ENCODE results near the gene MARCHF7.
A peak's percentile ranks its signal among the peaks of the same experiment; 100 is the strongest.
"Not testable (repeated sequence)": the region's sequence is repeated elsewhere in the genome, so short reads cannot be mapped to it uniquely, and the experiment has no call there.

Gene MARCHF7, protein sequence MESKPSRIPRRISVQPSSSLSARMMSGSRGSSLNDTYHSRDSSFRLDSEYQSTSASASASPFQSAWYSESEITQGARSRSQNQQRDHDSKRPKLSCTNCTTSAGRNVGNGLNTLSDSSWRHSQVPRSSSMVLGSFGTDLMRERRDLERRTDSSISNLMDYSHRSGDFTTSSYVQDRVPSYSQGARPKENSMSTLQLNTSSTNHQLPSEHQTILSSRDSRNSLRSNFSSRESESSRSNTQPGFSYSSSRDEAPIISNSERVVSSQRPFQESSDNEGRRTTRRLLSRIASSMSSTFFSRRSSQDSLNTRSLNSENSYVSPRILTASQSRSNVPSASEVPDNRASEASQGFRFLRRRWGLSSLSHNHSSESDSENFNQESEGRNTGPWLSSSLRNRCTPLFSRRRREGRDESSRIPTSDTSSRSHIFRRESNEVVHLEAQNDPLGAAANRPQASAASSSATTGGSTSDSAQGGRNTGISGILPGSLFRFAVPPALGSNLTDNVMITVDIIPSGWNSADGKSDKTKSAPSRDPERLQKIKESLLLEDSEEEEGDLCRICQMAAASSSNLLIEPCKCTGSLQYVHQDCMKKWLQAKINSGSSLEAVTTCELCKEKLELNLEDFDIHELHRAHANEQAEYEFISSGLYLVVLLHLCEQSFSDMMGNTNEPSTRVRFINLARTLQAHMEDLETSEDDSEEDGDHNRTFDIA

DNA sequence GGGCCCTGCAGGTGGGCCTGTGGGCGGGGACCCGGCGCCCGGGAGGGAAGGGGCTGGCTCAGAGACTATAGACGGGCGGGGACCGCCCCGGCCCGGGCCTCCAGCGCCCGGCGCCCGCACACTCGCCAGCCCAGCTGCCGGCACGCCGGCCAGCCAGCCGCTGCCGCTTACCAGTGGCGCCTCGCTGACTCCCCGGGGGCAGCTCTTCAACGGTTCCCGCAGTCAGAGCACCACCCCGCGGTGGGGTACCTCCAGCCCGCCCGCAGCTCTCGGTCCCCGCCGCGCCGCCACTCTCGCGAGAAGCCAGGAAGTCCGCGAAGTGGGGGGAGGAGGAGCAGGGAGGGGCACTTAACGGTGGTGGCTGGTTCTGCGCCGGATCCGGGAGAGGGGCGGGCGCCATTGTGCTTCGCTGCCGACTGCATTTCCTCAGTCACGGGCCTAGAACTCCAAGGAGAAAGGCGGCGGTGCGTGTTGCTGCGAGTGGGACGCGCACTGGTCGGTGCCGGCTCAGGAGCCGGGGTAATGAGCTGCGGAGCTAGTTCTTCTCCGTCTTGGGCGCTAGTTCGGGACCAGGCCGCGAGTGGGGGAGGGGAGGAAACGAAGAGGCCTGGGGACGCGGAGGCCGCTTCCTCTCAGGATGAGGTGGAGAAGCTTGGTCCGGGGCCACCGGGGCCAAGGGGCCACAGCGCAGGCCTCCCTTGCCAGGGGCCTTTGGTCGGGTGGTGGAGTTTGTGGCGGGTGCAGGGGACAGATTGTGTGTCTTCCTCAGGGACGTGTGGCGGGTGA is at the start of gene MARCHF7:
Gene MARCHF7, plus strand, starts transcription at position 364 of the 786 bp plus-strand sequence. CDS start 16,517 bp downstream, outside the sequence.
- DNase-seq (ENCODE audit: low read depth in 2 of 2), result peak; percentile 93

DNA sequence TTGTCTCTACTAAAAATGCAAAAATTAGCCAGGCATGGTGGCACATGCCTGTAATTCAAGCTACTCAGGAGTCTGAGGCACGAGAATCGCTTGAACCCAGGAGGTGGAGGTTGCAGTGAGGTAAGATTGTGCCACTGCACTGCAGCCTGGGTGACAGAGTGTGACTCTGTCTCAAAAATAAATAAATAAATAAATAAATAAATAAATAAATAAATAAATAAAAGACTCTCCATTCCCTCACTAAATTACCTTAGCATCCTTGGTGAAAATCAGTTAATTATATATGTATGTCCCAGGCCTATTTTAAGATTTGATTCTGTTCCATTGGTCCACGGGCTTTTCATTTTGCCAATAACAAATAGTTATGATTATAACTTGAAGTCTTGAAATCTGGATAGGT is 44.9 kb upstream of the MARCHF7 start:
- DNase-seq (ENCODE audit: low read depth in 2 of 2), result not testable (repeated sequence)

DNA sequence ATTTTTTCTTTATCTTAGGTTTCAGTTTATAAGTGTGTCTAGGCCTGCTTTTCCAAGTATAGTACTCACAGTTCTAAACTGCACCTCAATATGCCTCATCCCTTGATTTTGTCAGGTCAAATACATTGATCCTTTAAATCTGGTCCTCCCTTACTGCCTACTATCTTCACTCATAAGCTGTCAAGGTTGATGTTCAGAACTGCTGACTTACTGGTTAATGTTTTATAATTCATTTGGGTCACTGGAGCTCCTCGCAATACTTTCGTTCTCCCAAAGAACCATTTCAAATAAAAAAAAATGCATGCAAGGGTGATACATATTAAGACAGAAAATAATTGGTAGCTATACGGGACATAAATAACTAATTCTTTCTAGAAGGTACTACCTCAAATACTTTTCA is 41.3 kb upstream of the MARCHF7 start:
- DNase-seq (ENCODE audit: low read depth in 2 of 2), result no peak

DNA sequence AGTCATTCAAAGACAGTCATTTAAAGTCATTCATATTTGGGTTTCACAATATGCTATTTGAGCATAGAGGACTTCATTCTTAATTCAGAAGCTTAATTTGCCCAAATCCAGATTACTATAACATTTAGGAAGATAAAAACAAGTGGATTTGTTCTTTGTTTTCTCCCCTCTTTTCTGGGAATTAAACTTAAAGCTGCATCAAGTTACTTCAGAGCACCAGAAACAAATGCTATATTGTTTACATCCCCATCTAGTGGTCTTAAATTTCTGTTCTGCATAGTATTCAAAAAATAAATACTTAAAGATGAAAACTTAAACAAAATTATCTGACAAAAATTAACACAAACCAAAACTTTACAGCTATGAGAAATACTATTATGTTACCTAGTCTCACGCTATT is 34.7 kb upstream of the MARCHF7 start:
- no peak for DNase-seq (ENCODE audit: low read depth in 2 of 2)

DNA sequence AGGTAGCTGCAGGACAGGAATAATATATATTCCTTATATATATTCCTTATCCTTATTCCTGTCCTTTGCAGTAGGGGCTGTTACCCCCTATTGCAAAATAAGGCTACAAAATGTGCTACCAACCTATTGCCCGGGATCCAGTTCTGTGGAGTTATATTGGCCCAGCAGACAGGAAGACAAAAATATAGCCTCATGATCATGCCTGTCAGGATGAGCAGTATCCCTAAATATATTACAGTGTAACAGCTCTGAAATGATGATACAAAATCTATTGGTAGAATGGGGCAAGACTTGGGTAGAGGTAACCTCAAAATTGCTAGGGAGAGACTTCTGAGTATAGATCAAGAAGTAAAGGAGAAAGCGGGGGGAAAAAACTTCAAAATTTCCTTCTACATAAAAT is 31.6 kb upstream of the MARCHF7 start:
- DNase-seq (ENCODE audit: low read depth in 2 of 2), result no peak

DNA sequence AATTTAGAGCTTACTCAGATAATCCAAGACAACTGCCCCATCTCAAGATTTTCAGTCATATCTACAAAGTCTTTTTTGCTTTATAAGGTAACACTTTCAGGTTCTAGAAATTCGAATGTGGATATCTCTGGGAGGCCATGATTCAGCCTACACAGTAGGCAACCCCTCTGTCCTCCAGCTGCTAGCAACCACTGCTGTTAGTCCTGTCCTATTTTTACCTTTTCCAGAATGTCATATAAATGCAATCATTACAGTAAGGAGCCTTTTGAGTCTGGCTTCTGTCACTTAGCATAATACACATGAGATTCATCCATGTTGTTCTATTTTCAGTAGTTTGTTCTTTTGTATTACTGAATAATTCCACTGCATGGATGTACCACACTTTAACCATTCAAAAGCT is 28.5 kb upstream of the MARCHF7 start:
- no peak for DNase-seq (ENCODE audit: low read depth in 2 of 2)

DNA sequence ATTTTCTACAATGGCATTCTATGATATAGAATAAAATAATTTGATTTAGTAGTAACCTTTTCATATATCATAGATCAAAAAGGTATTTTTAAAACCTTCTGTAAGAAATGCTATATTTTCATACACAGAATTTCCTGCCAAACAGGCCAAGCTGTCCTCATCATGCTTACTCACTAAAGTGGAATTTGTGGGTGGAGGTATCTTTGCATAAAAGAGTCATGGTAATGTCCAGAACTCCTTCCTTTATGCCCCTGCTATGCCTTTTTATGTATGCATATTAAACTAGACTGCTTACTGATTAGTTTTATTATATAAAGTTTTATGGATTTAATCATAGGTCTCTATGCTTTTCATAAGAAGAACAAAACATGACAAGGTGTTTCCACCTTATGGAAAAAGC is 27.5 kb upstream of the MARCHF7 start:
- no peak for DNase-seq (ENCODE audit: low read depth in 2 of 2)

DNA sequence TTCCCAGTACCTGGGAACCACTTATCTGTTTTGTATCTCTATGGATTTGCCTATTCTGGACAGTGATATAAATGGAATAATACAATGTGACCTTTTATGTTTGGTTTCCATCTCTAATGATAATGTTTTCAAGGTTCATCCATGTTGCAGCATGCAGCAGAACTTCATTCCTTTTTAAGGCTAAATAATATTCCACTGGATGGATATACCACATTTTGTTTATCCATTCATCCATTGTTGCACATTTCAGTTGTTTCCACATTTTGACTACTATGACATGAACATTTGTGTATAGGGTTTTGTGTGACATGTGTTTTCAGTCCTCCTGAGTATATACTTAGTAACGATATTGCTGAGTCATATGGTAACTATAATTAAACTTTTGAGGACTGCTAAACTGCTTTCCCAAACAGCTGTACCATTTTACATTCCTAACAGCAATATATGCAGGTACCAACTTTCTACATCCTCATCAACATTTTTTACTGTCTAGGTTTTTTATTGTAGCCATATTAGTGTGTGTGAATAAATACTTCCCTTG is 17.7 kb upstream of the MARCHF7 start:
- DNase-seq (ENCODE audit: low read depth in 2 of 2), result no peak

DNA sequence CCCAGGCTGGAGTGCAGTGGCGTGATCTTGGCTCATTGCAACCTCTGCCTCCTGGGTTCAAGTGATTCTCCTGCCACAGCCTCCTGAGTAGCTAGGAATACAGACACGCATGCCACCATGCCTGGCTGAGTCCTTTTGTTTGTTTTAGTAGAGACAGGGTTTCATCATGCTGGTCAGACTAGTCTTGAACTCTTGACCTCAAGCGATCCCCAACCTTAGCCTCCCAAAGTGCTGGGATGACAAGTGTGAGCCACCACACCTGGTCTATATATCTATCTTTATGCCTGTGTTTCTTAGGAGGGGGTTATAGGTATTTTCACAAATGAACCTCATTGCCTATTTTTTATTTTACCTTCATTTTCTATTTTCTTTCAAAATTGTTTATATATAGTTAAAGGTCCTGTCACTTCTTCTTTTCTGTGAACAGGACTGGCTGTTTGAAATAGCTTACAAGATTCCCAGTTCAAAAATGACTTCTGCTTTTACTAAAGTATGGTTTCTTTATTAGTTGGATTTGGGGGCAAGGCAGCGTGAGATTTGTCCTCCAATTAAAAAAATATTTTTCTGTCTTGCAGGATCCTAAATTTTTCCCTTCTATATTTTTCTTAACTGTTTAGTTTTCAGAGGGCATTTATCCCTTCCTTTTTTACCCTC is 16.4 kb upstream of the MARCHF7 start:
- DNase-seq (ENCODE audit: low read depth in 2 of 2), result no peak

DNA sequence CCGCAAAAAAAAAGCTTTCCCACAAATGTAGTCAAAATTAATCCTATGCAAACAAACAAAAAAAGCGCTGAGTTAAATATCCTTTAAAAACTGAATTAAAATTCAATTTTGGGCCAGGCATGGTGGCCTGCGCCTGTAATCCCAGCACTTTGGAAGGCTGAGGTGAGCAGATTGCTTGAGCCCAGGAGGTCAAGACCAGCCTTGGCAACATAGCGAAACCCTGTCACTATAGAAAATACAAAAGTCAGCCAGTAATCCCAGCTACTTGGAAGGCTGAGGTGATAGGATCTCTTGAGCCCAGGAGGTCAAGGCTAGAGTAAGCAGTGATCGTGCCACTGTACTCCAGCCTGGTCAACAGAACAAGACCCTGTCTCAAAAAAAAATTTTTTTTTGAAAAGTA is 8.8 kb upstream of the MARCHF7 start:
- no peak for DNase-seq (ENCODE audit: low read depth in 2 of 2)

DNA sequence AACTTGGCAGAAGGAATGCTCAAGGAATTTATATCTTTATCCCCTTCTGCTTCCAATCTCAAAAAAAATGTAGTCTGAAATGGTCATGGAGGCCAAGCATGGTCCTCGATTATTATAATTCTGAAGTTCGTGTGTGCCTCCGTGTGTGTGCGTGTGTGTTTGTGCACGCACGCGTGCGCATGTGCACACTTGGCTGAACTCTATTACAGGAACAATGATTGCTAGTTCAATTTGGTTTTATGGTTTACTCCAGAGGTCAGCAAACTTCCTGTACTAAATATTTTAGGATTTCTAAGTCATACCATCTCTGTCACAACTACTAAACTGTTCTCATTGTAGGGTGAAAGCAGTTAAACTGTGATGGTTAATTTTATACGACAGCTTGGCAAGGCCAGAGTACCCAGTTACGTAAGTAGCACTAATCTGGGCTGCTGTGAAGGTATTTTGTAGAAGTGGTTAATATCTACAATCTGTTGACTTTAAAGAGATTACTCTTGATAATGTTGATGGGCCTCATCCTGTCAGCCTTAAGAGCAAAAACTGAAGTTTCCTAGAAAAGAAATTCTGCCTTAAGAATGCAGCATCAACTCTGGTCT is 5.8 kb upstream of the MARCHF7 start:
- DNase-seq (ENCODE audit: low read depth in 2 of 2), result no peak

DNA sequence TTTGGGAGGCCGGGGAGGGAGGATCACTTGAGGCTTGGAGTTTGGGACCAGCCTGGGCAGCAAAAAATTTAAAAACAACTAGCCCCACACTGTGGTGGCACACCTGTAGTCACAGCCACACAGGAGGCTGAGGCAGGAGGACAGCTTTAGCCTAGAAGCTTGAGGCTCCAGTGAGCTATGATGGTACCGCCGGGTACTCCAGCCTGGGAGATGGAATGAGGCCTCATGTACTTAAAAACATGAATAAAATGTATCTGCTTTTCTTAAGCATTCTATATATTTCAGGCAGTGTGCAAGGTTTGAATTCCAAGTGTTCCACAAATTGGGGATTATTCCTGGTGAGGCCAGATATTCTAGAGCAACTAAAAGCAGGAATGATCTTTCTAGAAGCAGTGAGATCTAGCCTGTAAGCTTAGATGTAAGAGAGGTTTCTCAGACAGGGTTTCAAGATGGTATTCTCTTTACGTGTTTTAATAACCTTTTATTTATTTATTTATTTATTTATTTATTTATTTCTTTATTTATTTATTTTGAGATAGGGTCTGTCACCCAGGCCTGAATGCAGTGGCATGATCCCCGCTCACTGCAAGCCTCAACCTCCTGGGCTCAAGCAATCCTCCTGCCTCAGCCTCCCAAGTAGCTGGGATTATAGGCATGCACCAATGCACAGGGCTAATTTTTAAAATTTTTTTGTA is 4.1 kb upstream of the MARCHF7 start:
- no peak for DNase-seq (ENCODE audit: low read depth in 2 of 2)

DNA sequence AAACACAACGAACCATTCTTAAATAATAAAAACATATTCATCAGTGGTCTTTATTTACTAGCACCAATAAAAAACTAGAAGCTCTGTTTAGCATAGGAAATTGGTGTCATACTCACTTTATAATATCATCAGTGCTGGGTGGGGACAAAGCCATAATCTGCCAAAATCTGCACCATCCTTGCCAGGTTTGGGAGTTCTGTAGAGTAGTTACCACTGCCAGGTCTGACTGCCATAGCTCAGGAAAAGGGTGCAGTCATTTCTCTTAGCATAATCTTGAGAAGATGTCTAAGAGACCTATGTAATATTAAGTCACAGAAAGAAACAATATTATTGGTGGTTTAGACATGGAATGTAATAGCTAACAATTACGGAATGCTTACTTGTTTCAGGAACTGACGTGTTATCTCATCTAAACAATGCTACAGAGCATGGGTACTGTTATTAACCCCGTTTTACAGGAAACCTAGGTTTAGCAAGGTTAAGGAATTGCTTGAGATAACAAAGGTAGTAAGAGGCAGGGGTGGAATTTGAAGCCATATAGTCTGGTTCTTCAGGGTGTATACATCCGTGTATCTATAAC is 1.6 kb upstream of the MARCHF7 start:
- no peak for DNase-seq (ENCODE audit: low read depth in 2 of 2)

DNA sequence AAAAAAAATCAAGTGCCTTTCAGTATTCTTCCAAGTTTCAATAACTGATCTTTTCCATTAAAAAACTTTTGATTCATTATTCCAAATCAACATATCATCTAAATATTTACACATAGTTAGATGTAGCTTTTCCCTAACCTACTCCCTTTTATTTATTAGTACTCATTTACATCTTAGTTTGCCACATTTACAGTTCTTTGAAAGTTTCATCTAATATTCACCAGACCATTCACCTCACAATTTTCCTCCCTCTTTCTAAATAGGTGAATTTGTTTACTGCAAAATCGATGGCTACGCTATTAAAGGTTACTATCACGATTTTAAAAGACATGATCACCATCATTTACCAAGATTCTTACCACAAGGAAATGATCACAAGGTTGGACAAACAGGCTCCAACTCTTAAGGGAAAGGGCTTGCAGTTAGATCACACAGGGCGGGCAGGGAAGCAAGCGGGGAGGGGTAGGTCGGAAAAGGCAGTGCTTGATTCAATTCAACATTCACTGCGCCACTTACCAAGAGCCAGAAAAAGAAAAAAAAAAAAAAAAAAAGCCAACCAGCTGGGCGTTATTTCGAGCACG is 654 bp upstream of the MARCHF7 start:
- no peak for DNase-seq (ENCODE audit: low read depth in 2 of 2)

DNA sequence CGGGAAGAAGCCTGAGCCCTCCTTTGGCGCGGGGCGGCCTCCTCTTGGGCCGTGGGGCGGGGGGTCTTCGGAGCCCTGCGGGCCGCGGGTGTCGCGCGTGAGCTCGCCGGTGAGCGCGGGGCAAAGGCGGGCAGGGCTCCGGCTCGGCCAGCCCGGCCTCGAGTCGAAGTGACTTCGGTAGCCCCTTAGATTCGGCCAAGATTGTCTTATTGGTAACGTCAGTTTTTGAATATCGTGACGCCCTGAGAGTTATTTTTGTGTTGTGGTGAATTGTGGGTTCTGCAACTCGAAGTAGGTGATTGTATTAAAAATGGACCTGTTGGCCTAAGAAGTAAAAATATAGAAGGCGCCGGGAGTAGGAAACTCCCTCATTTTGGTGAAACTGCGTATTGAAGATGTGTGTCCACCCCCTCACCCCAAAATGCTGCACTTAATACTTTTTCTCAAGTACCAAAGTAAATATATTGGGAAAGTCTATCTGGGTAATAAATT is 669 bp downstream of the MARCHF7 start:
- DNase-seq (ENCODE audit: low read depth in 2 of 2), result no peak

DNA sequence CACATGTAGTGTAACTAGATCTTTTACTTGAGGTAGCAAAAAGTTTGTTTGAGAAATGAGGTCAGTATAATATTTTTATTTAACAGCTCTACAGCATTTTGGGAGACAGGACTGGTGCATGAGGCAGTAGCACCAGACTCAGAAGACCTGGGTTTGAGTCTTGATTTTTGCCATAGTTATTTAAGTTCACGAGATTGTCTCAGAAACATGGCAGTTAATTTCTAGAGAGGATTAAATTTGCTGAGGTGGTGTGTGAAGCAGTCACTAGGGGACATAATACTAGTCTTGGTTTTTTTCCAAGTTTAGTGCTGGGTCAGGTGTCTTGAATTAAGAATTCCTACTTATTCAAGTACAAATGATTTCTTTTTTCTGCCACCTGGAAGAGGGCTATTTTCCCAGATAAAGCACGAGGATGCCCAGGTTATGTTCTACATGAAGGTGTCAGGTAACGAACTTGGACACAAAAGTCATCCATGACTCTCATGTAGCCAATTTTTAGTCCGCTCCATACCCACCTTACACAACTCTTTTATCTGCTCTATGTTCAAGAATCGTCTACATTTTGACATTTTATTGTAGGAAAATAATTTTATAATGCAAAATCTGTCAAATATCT is 1.4 kb downstream of the MARCHF7 start:
- no peak for DNase-seq (ENCODE audit: low read depth in 2 of 2)

DNA sequence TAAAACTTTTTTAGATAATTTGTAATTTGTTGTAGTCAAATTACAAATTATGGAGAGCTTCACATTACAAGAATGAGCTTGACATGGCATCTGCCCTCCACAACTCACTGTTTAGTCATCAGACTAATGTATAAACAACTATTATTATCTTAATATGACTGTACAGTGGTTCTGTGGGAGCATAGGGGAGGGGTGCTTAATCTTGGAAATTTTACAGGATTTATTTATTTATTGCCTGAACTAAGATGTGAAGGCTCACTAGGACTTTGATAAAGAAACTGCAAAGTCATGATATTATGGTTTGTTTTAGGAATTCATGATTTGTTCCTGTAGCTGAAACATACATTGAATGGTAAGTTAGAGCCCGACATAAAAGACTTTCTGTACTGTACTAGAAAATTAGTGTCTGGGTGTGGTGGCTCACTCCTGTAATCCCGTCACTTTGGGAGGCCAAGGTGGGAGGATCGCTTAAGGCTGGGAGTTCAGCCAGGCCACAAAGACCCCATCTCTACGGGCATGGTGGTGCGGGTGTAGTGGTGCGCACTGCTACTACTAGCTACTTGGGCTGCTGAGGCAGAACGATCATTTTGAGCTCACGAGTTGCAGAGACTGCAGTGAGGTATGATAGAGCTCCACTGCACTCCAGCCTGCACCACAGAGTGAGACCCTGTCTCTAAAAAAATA is 2.1 kb downstream of the MARCHF7 start:
- no peak for DNase-seq (ENCODE audit: low read depth in 2 of 2)

DNA sequence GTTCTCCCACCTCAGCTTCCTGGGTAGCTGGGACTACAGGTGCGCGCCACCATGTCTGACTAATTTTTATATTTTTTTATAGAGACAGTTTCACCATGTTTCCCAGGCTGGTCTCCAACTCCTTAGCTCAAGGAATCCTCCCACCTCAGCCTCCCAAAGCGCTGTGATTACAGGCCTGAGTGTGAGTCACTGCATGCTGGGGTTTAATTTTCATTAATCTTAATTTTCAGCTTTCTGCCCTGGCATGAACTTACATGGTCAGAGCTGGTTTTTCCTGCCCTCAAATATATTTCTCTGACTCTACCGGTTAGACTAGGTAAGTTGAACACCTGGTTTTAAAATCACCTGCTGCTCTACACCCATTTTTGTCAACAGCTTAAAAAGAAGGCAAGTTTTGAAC is 3.1 kb downstream of the MARCHF7 start:
- no peak for DNase-seq (ENCODE audit: low read depth in 2 of 2)

DNA sequence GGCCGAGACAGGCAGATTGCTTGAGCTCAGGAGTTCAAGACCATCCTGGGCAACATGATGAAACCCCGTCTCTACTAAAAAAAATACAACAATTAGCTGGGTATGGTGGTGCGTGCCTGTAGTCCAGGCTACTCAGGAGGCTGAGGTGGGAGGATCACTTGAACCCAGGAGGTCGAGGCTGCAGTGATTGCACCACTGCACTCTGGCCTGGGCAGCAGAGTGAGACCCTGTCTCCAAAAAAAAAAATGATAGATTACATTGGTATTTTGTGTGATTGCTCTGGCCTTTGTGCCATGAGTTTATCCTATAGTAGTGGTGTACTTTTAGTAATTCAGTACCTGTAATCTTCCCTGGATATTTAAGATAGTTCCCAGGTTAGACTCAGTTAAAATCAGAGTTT is 4.1 kb downstream of the MARCHF7 start:
- DNase-seq (ENCODE audit: low read depth in 2 of 2), result not testable (repeated sequence)

Measured in stimulated activated CD4-positive, alpha-beta T cell treated with anti-CD3 and anti-CD28 coated beads, Interleukin-1b, Interleukin-23, amount 100 ng/mL, for 1 hour (primary cell).